ENCODE results near the gene SNX9. TPM values are rescaled to one million over a fixed set of nuclear protein-coding genes. Genes with fewer than 3 reads are reported as not detected.
A peak's percentile ranks its signal among the peaks of the same experiment; 100 is the strongest.

SNX9 gene
- total RNA-seq, 2 donors from 2014 or later: 87.2 to 90.8 TPM

GRCh38 chr6:157980288-157981131 is 157.5 kb downstream of the SNX9 start:
- no peaks in the 10 kb centered on the region for H3K9me3 ChIP-seq
- no peaks in the 10 kb centered on the region for H3K36me3 ChIP-seq
- TF ChIP-seq CTCF (IDR thresholded peaks at IDR 0.05): no peak
- peaks cover 13 to 39% of the 10 kb centered on the region in 2 donors for H3K4me1 ChIP-seq (ENCODE audit: control insufficient read depth in 1 of 2, low read depth in 2 of 2)
- H3K27ac ChIP-seq: peak overlapping the region; percentile 54 to 73
- no peaks in the 10 kb centered on the region for H3K27me3 ChIP-seq (replicated peaks; ENCODE audit: insufficient read depth)
- ATAC-seq (ENCODE audit: insufficient number of reproducible peaks, low FRiP score, low read depth) (no peak), DNase-seq (ENCODE audit: low spot score) (no peak)
- peak overlapping the region; percentile 82 for H3K4me3 ChIP-seq

GRCh38 chr6:157981132-157981394 is 158.0 kb downstream of the SNX9 start:
- no peak for TF ChIP-seq CTCF (IDR thresholded peaks at IDR 0.05)
- Histone ChIP-seq H3K27ac (peak overlapping the region; percentile 54 to 73), H3K4me3 (peak overlapping the region; percentile 82), H3K9me3 (no peaks in the 10 kb centered on the region), H3K36me3 (no peaks in the 10 kb centered on the region), H3K4me1 (ENCODE audit: control insufficient read depth in 1 of 2, low read depth in 2 of 2) (peaks cover 13 to 45% of the 10 kb centered on the region in 2 donors), H3K27me3 (replicated peaks; ENCODE audit: insufficient read depth) (no peaks in the 10 kb centered on the region)
- DNase-seq (ENCODE audit: low spot score): no peak
- no peak for ATAC-seq (ENCODE audit: insufficient number of reproducible peaks, low FRiP score, low read depth)

- no peaks in the 10 kb centered on the region for H3K9me3 ChIP-seq
- no peak for DNase-seq (ENCODE audit: low spot score)
- no peaks in the 10 kb centered on the region for H3K36me3 ChIP-seq
- H3K27me3 ChIP-seq (replicated peaks; ENCODE audit: insufficient read depth): no peaks in the 10 kb centered on the region
- H3K27ac ChIP-seq: peak within 1 kb of the TSS; percentile 54 to 73
- peak; percentile 63 for ATAC-seq (ENCODE audit: insufficient number of reproducible peaks, low FRiP score, low read depth)
- H3K4me1 ChIP-seq (ENCODE audit: control insufficient read depth in 1 of 2, low read depth in 2 of 2): peaks cover 13 to 45% of the 10 kb centered on the region in 2 donors
- peak; percentile 65 for TF ChIP-seq CTCF (IDR thresholded peaks at IDR 0.05)
- peak within 1 kb of the TSS; percentile 82 for H3K4me3 ChIP-seq
Observed at GRCh38 chr6:157981395-157982101, 158.5 kb downstream of the SNX9 start, which contains the start of gene SYNJ2. Gene SYNJ2, plus strand, starts transcription at chr6:157981863. Its CDS starts 99 bp downstream, at chr6:157981962.

- H3K36me3 ChIP-seq: no peaks in the 10 kb centered on the region
- H3K9me3 ChIP-seq: no peaks in the 10 kb centered on the region
- H3K4me1 ChIP-seq (ENCODE audit: control insufficient read depth in 1 of 2, low read depth in 2 of 2): peaks cover 13 to 45% of the 10 kb centered on the region in 2 donors
- no peaks in the 10 kb centered on the region for H3K27me3 ChIP-seq (replicated peaks; ENCODE audit: insufficient read depth)
- DNase-seq (ENCODE audit: low spot score): no peak
- TF ChIP-seq CTCF (IDR thresholded peaks at IDR 0.05): no peak
- H3K27ac ChIP-seq: peak overlapping the region; percentile 54 to 73
- ATAC-seq (ENCODE audit: insufficient number of reproducible peaks, low FRiP score, low read depth): no peak
- peak overlapping the region; percentile 82 for H3K4me3 ChIP-seq
Observed at GRCh38 chr6:157982102-157982562, 159.1 kb downstream of the SNX9 start.
